Activated CD4-positive, alpha-beta T cell treated with anti-CD3 and anti-CD28 coated beads, Interleukin-2, amount 10 ng/mL, durations not matched to agents 7 days and 5 days (primary cell): Measurements from ENCODE around the gene CAPN3. TPM values are rescaled to one million over a fixed set of nuclear protein-coding genes. Genes with fewer than 3 reads are reported as not detected.

Experiments
- CTCF ChIA-PET: fragments of 350-600 bp; sonication (Branson Sonifier 250); formaldehyde crosslinking; loops from one replicate; lab custom pipeline; 2021; ENCODE audit warnings: antibody characterized with exemption; lab: Charles Lee
- POLR2A ChIA-PET: fragments of 350-600 bp; sonication (Branson Sonifier 250); formaldehyde crosslinking; loops from one replicate; lab custom pipeline; 2021; ENCODE audit warnings: antibody characterized with exemption; lab: Charles Lee
- DNase-seq: peaks from one replicate; pipeline ENCODE4 v3.0.0-alpha.2; 2020
- H3K27ac Mint-ChIP-seq: one replicate; pipeline ENCODE4 v1.8.0; 2021; ENCODE audit warnings: mild to moderate bottlenecking, moderate library complexity, mixed read lengths
- H3K27me3 Mint-ChIP-seq: one replicate; pipeline ENCODE4 v1.8.0; 2021; ENCODE audit warnings: mixed read lengths
- H3K36me3 Mint-ChIP-seq: one replicate; pipeline ENCODE4 v1.8.0; 2021; ENCODE audit warnings: low read depth, mixed read lengths
- H3K4me1 Mint-ChIP-seq: one replicate; pipeline ENCODE4 v1.8.0; 2021; ENCODE audit warnings: mixed read lengths
- H3K4me3 Mint-ChIP-seq: one replicate; pipeline ENCODE4 v1.8.0; 2021; ENCODE audit warnings: mild to moderate bottlenecking, moderate library complexity, mixed read lengths
- H3K9me3 Mint-ChIP-seq: one replicate; pipeline ENCODE4 v1.8.0; 2021; ENCODE audit warnings: mixed read lengths
- total RNA-seq, 2 experiments: library from RNA; stranded (reverse); gene quantifications; one replicate each; pipeline ENCODE4 v1.2.3, GENCODE V29; 2021

Gene CAPN3
- total RNA-seq, 2 experiments from 2014 or later, result 5.3 to 5.5 TPM

DNA sequence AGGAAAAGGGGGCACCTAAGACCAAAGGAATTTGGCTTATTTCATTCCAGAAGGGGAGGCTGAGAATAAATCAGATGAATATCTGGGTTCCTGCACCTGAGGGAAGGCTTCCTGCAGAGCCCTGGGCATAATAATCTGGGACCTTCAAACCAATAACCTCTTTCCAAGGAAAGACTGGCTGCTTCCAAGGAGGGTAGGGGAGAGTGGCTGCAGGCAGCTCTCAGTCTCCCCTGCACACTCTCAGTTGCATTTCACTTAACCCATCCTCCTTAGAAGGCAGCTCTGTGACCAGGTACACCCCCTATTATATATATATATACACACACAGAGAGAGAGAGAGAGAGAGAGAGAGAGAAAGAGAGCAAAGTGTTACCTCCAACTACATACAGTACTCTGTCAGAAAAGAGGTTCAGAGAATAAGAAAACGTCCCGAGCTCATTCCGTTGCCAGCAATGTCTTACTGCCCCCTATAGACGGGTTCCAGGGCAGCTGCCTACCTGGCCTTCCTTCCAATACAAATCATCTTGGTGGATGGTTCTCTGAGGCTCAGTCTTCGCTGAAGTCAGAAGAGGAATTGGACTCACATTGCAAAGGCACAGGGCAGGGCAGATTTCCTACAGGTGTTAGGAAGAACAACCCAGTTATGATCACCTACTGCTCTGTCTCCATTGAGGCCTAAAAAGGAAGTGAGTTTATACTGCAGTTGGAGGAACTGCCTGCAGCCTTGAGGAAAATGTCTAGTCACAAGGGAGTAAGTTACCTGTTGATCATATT is 26.1 kb downstream of the CAPN3 start:
- DNase-seq, result peak; percentile 45
- H3K36me3 Mint-ChIP-seq, result no peaks in the 10 kb centered on the region
- no peaks in the 10 kb centered on the region for H3K27me3 Mint-ChIP-seq
- H3K27ac Mint-ChIP-seq, result no peak overlapping the region
- H3K4me1 Mint-ChIP-seq, result no peaks in the 10 kb centered on the region
- POLR2A ChIA-PET, result no interaction called here
- no peaks in the 10 kb centered on the region for H3K9me3 Mint-ChIP-seq
- H3K4me3 Mint-ChIP-seq, result no peak overlapping the region
- CTCF ChIA-PET, result interaction anchor here (0.6 to 1.4 kb wide), 5 partner anchors 12 to 90 kb away, joined by 3 to 4 read pairs (median 3); no protein-coding TSS in a partner anchor

DNA sequence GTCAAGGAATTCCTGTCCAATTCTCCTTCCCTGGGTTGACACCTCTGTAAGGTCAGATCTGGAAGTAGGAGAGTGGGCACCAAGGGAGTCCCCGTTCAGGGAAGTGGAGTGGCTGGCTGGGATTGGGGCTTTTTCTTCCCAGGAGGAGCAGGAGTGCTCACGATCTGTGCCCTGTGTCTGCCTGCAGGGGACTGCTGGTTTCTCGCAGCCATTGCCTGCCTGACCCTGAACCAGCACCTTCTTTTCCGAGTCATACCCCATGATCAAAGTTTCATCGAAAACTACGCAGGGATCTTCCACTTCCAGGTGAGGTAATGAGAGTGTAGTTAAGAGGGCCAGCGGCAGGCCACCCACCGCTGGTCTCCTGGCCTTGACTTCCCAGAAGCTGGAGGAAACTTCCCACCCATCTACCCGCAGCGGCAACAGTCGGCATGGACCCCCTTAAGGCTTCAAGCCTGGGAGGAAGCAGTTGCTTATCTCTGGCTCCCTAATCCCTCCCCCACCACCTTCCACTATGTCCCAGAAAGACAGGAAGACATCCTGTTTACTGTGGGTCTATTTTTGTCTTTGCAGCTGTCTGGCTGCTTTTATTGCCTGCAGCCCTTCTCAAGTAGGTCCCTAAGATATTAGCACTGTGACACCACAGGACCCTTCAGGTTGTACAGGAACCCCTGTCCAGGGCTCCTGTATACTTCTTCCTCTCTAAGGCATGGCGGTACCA is 26.8 kb downstream of the CAPN3 start:
- Mint-ChIP-seq H3K4me1 (no peaks in the 10 kb centered on the region), H3K36me3 (no peaks in the 10 kb centered on the region), H3K27me3 (no peaks in the 10 kb centered on the region), H3K4me3 (no peak overlapping the region), H3K27ac (no peak overlapping the region), H3K9me3 (no peaks in the 10 kb centered on the region)
- DNase-seq, result no peak
- ChIA-PET POLR2A (no interaction called here), CTCF (interaction anchor here (0.6 kb wide), 1 partner anchor 90 kb away, joined by 3 read pairs; no protein-coding TSS in a partner anchor)

DNA sequence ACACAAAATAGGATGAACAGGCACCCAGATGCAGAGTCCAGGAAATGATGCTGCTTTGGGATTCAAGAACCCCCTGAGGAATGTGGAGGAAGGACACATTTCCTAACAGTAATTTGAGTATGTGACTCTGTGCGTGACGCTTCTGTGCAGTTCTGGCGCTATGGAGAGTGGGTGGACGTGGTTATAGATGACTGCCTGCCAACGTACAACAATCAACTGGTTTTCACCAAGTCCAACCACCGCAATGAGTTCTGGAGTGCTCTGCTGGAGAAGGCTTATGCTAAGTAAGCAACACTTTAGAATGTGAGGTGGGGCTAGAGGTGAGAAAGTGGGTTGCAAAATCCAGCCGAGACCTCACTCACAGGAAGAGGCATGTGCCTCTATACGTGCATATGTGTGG is 28.3 kb downstream of the CAPN3 start:
- no peaks in the 10 kb centered on the region for H3K27me3 Mint-ChIP-seq
- no peak overlapping the region for H3K4me3 Mint-ChIP-seq
- DNase-seq, result no peak
- POLR2A ChIA-PET, result no interaction called here
- CTCF ChIA-PET, result interaction anchor here (0.9 to 1.3 kb wide), 3 partner anchors 12 to 20 kb away, joined by 3 to 4 read pairs (median 4); no protein-coding TSS in a partner anchor
- H3K36me3 Mint-ChIP-seq, result no peaks in the 10 kb centered on the region
- no peaks in the 10 kb centered on the region for H3K4me1 Mint-ChIP-seq
- H3K27ac Mint-ChIP-seq, result no peak overlapping the region
- H3K9me3 Mint-ChIP-seq, result no peaks in the 10 kb centered on the region

DNA sequence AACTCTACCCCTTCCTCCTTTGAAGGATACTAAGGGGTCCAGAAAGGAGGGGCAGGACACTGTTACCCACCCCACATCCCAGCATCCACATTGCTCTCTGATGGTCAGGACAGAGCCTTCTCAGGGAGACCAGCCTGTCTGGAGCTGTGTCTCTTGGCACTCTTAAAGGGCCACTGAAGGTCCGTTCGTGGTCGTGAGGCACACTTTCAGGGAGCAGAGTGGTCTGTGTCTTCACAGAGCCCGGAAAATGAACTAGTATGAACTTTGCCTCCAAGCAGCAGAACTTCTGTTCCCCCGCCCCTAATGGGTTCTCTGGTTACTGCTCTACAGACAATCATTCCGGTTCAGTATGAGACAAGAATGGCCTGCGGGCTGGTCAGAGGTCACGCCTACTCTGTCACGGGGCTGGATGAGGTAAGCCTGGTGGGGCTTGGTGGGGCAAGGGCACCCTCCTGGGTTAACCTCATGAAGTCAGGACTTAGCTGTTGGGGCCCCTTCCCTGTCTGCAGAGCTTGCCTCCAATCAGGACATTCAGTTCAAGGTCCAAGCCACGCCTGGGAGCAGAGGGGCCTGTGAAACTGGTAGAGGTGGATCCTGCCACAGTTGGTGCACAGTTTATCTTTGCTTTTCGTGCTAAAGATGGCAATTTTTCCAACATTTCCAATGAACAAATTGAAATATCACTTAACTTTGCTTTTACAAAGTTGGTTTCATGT is 33.2 kb downstream of the CAPN3 start:
- Mint-ChIP-seq H3K9me3 (no peaks in the 10 kb centered on the region), H3K36me3 (no peaks in the 10 kb centered on the region), H3K4me3 (no peak overlapping the region), H3K4me1 (no peaks in the 10 kb centered on the region), H3K27ac (no peak overlapping the region), H3K27me3 (no peaks in the 10 kb centered on the region)
- DNase-seq, result no peak
- POLR2A ChIA-PET, result no interaction called here
- CTCF ChIA-PET, result interaction anchor here (0.6 kb wide), 1 partner anchor 26 kb away, joined by 4 read pairs; no protein-coding TSS in a partner anchor

DNA sequence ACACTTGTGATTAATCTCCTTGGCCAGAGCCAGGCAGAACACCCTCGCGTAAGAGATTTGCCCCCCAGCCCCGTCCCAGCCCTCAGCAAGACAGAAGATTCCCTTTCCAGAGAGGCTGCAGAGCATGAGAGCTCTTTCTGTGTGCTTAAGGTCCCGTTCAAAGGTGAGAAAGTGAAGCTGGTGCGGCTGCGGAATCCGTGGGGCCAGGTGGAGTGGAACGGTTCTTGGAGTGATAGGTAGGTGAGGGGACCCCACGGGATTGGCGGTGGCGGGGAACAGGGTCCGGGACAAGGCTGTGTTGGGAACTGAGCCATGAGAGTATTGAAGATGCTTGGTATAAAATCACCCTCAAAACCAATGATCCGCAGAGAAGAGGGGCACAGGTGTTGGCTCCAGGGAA is 34.8 kb downstream of the CAPN3 start:
- ChIA-PET POLR2A (no interaction called here), CTCF (no interaction called here)
- H3K27ac Mint-ChIP-seq, result no peak overlapping the region
- H3K4me1 Mint-ChIP-seq, result no peaks in the 10 kb centered on the region
- H3K36me3 Mint-ChIP-seq, result no peaks in the 10 kb centered on the region
- no peaks in the 10 kb centered on the region for H3K9me3 Mint-ChIP-seq
- no peaks in the 10 kb centered on the region for H3K27me3 Mint-ChIP-seq
- DNase-seq, result no peak
- no peak overlapping the region for H3K4me3 Mint-ChIP-seq

DNA sequence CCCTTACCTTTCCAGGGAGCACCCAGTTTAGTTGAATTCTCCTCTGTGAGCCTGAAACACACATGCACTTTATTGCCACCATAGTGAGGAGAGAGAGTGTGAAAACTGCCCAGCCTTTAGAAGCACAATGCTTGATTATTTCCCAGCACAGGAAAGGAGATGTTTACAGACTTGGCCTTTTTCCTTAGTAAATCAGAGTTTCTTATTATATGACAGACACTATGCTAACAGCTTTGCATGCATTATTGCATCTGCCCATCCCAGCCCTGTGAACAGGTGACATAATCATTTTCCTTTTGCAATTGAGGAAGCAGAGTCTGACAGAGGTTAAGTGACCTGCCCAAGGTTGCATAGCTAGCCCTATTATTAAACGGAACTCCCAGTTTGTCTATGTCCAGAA is 36.5 kb downstream of the CAPN3 start:
- ChIA-PET CTCF (no interaction called here), POLR2A (interaction anchor here (0.6 kb wide), 1 partner anchor 528 kb away, joined by 6 read pairs; no protein-coding TSS in a partner anchor)
- no peak overlapping the region for H3K27ac Mint-ChIP-seq
- no peak overlapping the region for H3K4me3 Mint-ChIP-seq
- no peaks in the 10 kb centered on the region for H3K4me1 Mint-ChIP-seq
- no peaks in the 10 kb centered on the region for H3K9me3 Mint-ChIP-seq
- no peak for DNase-seq
- peaks cover 2% of the 10 kb centered on the region for H3K36me3 Mint-ChIP-seq
- no peaks in the 10 kb centered on the region for H3K27me3 Mint-ChIP-seq

DNA sequence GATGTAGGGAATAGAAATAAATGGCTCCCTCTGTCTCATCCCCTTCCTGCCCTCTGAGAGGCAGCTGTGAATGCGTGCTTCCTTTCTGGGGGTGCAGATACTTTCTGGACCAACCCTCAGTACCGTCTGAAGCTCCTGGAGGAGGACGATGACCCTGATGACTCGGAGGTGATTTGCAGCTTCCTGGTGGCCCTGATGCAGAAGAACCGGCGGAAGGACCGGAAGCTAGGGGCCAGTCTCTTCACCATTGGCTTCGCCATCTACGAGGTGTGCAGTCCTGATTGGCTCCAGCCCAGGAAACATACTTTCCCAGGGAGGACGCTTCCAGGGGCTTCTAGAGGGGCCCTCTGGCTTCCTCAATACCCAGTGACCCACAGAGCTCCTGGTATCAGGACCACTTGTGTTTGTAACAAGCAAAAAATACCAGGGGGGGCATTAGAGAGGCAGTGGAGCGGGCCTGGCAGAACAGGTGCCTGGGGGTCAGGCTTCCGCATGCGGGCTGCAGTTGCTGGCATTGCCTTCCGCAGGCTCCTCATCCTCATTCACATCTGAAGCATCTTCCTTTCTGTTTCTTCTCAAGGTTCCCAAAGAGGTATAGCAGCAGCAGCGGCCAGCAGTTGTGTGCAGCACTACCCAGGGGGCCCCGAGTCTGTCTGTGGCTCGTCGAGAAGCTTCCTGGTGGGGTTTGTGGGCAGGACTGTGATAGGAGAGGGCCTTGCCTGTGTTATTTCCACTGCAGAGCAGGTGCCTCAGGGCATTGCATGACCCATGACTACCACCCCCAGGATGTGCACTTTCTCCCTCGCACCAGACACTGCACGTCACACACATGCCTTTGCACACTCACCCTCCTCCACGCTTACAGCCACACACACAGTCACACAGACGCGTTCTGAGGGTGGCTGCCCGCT is 42.5 kb downstream of the CAPN3 start:
- peaks cover 8% of the 10 kb centered on the region for H3K4me1 Mint-ChIP-seq
- DNase-seq, result no peak
- POLR2A ChIA-PET, result no interaction called here

DNA sequence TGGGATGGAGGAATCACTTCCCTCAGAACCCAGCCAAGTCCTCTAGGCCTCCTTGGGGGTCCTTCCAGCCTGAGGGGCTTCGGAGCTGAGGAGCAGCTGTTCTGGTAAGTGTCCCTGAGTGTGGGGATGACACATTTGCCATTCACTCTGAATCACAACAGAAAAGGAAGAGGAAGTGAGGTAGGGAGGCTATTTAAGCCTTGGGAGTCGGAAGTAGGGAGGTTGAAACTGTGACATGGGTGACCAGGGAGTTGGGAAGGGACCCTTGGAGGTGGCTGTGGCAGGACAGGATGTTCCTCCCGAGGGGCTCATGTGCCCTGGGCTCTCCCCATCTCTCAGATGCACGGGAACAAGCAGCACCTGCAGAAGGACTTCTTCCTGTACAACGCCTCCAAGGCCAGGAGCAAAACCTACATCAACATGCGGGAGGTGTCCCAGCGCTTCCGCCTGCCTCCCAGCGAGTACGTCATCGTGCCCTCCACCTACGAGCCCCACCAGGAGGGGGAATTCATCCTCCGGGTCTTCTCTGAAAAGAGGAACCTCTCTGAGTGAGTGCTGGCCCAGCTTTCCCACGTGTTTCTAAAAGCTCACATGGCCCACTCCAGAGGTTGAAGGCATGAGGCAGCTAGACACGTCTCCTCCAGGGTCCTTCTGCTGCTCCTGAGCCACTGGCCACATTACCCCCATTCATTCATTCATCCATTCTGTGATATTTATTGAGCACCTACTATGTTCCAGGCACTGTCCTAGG is 43.3 kb downstream of the CAPN3 start:
- peak overlapping the region; percentile 60 for H3K27ac Mint-ChIP-seq

More for the DNA sequence above, 42.5 kb downstream of the CAPN3 start:
- peak overlapping the region; percentile 60 for H3K27ac Mint-ChIP-seq
- peaks cover 2% of the 10 kb centered on the region for H3K36me3 Mint-ChIP-seq
- peak overlapping the region; percentile 53 for H3K4me3 Mint-ChIP-seq
- H3K9me3 Mint-ChIP-seq, result no peaks in the 10 kb centered on the region
- CTCF ChIA-PET, result interaction anchor here (0.7 to 0.9 kb wide), 2 partner anchors 25 to 200 kb away, joined by 3 read pairs; no protein-coding TSS in a partner anchor
- H3K27me3 Mint-ChIP-seq, result no peaks in the 10 kb centered on the region

DNA sequence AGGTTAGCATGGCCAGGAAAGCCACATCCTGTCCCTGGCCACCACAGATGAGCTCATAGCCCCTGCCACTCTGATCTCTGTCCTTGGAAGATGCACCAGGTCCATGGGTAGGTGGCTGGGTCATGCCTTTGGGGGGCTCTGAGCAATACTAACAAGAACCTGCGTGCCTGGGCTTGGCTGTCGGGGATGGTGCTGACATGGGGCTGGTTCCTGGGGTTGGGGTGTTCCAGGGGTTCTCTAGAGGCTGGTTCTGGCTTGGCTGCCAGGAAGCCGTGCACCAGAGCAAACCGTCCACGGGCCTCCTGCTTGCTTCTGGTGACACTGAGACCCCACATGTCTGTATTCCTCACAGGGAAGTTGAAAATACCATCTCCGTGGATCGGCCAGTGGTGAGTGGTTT is 44.1 kb downstream of the CAPN3 start:
- Mint-ChIP-seq H3K4me1 (peaks cover 8% of the 10 kb centered on the region), H3K27me3 (no peaks in the 10 kb centered on the region), H3K27ac (no peak overlapping the region), H3K9me3 (no peaks in the 10 kb centered on the region), H3K4me3 (no peak overlapping the region), H3K36me3 (peaks cover 2% of the 10 kb centered on the region)
- CTCF ChIA-PET, result no interaction called here
- no peak for DNase-seq
- POLR2A ChIA-PET, result no interaction called here

More for the DNA sequence above, 43.3 kb downstream of the CAPN3 start:
- Mint-ChIP-seq H3K27me3 (no peaks in the 10 kb centered on the region), H3K4me3 (no peak overlapping the region), H3K4me1 (peaks cover 8% of the 10 kb centered on the region), H3K36me3 (peaks cover 2% of the 10 kb centered on the region), H3K9me3 (no peaks in the 10 kb centered on the region)
- CTCF ChIA-PET, result interaction anchor here (0.9 kb wide), 1 partner anchor 25 kb away, joined by 3 read pairs; no protein-coding TSS in a partner anchor
- DNase-seq, result no peak
- POLR2A ChIA-PET, result no interaction called here

DNA sequence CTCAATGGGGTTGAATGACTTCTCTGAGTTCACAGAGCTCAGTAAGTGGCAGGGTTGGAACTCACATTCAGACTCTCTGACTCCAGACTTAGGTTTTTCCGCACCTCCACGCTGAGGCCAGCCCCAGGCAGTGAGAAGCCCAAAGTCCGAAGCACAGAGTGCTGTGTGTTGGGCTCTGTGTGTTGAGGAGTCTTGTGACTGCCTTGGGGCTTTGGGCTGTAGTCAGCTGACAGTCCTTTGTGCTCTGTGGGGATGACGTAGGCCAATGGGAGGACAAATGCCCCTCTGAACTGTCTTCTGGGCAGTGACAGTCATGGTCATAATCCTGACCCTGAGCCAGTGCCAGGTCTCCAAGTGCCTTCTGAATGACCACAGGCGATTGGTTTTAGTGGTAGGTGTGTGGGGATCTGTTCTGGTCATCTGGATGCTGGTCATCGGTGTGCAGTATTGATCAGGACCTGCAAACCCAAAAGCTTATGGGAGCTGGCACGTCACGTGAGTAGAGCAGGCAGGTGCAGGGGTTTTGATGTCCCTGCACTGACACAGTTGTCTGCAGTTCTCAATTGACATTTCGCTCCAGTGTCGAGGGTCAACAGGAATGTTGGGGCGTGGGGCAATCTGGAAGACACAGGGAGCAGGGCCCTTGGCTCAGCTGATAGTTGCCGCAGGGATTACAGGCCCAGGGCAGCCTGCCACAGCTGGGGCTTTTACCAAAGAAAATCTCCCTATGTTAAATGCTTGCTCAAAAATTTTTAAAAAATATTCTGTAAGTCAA is 45.3 kb downstream of the CAPN3 start:
- no peak overlapping the region for H3K4me3 Mint-ChIP-seq
- CTCF ChIA-PET, result interaction anchor here (1.5 kb wide), 1 partner anchor 22 kb away, joined by 3 read pairs; no protein-coding TSS in a partner anchor
- H3K27ac Mint-ChIP-seq, result no peak overlapping the region
- POLR2A ChIA-PET, result no interaction called here
- peaks cover 2% of the 10 kb centered on the region for H3K36me3 Mint-ChIP-seq
- H3K27me3 Mint-ChIP-seq, result no peaks in the 10 kb centered on the region
- DNase-seq, result no peak
- H3K9me3 Mint-ChIP-seq, result no peaks in the 10 kb centered on the region
- peaks cover 8% of the 10 kb centered on the region for H3K4me1 Mint-ChIP-seq
